Measurements from ENCODE around the gene PRMT3. TPM values are rescaled to one million over a fixed set of nuclear protein-coding genes. Genes with fewer than 3 reads are reported as not detected.
A peak's percentile ranks its signal among the peaks of the same experiment; 100 is the strongest.
"Not testable (repeated sequence)": the region's sequence is repeated elsewhere in the genome, so short reads cannot be mapped to it uniquely, and the experiment has no call there.

PRMT3 gene
- total and polyA plus RNA-seq, 10 donors: 6.9 to 20.7 (median 13.8) TPM

DNA sequence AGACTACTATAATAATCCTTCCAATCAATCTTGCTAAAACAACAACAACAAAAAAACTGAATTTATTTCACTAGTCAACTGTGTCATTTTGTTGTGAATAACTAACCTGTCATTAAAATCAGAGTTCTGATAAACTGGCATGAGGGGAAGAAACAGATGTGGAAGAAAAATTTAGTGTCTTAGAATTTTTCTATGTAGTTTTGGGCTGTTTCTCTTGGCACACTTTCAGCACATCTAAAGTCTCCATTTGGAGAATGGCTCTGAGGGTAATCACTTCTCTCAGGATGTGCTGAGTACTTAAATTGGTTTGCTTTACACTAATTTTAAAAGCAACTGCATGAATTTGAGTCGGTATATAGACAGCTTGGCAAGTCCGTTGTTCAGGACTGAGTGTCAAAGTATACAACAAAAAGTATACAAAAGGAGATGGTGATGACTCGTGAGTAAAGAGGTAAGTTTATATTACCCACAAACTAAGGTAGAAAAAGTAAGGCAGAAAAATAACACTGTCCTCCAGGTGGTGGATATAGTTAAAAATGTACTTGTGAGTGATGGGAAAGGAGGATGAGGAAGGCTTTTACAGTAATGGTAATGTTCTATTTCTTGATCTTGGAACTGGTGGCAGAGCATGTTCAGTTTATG lies 13.8 kb upstream of the PRMT3 start:
- TF ChIP-seq, protein P1, sequence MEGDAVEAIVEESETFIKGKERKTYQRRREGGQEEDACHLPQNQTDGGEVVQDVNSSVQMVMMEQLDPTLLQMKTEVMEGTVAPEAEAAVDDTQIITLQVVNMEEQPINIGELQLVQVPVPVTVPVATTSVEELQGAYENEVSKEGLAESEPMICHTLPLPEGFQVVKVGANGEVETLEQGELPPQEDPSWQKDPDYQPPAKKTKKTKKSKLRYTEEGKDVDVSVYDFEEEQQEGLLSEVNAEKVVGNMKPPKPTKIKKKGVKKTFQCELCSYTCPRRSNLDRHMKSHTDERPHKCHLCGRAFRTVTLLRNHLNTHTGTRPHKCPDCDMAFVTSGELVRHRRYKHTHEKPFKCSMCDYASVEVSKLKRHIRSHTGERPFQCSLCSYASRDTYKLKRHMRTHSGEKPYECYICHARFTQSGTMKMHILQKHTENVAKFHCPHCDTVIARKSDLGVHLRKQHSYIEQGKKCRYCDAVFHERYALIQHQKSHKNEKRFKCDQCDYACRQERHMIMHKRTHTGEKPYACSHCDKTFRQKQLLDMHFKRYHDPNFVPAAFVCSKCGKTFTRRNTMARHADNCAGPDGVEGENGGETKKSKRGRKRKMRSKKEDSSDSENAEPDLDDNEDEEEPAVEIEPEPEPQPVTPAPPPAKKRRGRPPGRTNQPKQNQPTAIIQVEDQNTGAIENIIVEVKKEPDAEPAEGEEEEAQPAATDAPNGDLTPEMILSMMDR (IDR thresholded peaks at IDR 0.05 in 8 of 11, conservative IDR thresholded peaks at IDR 0.05 in 3 of 11): no peak
- TF ChIP-seq POLR2AphosphoS5 (IDR thresholded peaks at IDR 0.05) (no peak), POLR2A (IDR thresholded peaks at IDR 0.05) (no peak)
- Histone ChIP-seq H3K27me3 (replicated peaks in 1 of 7) (no peaks in the 10 kb centered on the region), H3K27ac (no peak overlapping the region), H3K4me1 (no peaks in the 10 kb centered on the region), H3K4me3 (no peak overlapping the region), H3K9me3 (no peaks in the 10 kb centered on the region), H3K36me3 (peaks cover 0 to 99% (median 34%) of the 10 kb centered on the region in 6 donors)
- no peak for DNase-seq
- WGBS, 5 donors: 92 to 97% (median 93%) methylated on average over 3 of the region's 3 CpGs
- intact Hi-C loops (cut with DNase I; ENCODE audit: low total_unique reads): no loop called here

- WGBS, 5 donors: 88 to 96% (median 91%) methylated on average over 9 of the region's 9 CpGs
- DNase-seq: no peak
- intact Hi-C loops (cut with DNase I; ENCODE audit: low total_unique reads): no loop called here
- Histone ChIP-seq H3K9me3 (no peaks in the 10 kb centered on the region), H3K4me3 (no peak overlapping the region), H3K27me3 (replicated peaks in 1 of 7) (no peaks in the 10 kb centered on the region), H3K36me3 (peaks cover 0 to 100% (median 42%) of the 10 kb centered on the region in 6 donors), H3K27ac (no peak overlapping the region), H3K4me1 (no peaks in the 10 kb centered on the region)
- TF ChIP-seq POLR2AphosphoS5 (IDR thresholded peaks at IDR 0.05) (no peak), POLR2A (IDR thresholded peaks at IDR 0.05) (no peak)
- TF ChIP-seq, protein P1 (IDR thresholded peaks at IDR 0.05 in 8 of 11, conservative IDR thresholded peaks at IDR 0.05 in 3 of 11): no peak
Observed at GRCh38 chr11:20374741-20375300, 12.7 kb upstream of the PRMT3 start.

DNA sequence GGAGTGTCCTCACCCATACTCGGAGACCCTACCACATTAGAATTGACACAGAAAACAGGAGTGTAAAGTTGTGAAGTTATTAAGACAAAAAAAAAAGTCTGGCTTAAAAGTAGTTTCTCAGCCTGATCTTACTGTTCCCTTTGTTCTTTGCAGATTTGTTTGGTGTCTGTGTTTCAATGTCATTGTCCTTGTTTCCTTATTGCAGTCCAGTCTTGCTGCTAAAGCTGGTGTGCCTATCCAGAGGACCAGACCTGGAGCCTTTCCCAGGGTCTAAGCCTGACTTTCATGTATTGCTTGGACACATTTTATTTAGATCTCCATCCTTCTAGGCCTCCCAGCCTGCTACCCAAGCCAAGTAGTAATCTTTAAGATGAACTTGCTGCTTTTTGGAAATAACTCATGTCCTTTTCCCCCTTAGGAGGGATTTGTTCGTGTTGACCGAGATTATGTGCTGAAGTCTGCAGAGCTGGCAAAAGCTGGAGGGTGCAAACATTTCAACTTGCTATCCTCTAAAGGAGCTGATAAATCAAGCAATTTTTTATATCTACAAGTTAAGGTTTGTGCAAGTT lies 11.3 kb upstream of the PRMT3 start:
- no peak overlapping the region for H3K4me3 ChIP-seq
- no peak for DNase-seq
- no peaks in the 10 kb centered on the region for H3K27me3 ChIP-seq (replicated peaks in 1 of 7)
- H3K27ac ChIP-seq: no peak overlapping the region
- TF ChIP-seq POLR2AphosphoS5 (IDR thresholded peaks at IDR 0.05) (no peak), POLR2A (IDR thresholded peaks at IDR 0.05) (no peak)
- TF ChIP-seq, protein P1 (IDR thresholded peaks at IDR 0.05 in 8 of 11, conservative IDR thresholded peaks at IDR 0.05 in 3 of 11): no peak
- H3K4me1 ChIP-seq: no peaks in the 10 kb centered on the region
- H3K36me3 ChIP-seq: peaks cover 0 to 99% (median 40%) of the 10 kb centered on the region in 6 donors
- intact Hi-C loops (cut with DNase I; ENCODE audit: low total_unique reads): no loop called here
- 96 to 99% (median 97%) methylated on average over 3 of the region's 3 CpGs for WGBS, 5 donors
- no peaks in the 10 kb centered on the region for H3K9me3 ChIP-seq

GRCh38 chr11:20385996-20386395 lies 1.5 kb upstream of the PRMT3 start:
- H3K27ac ChIP-seq; H3K27me3 ChIP-seq (replicated peaks in 1 of 7); H3K4me3 ChIP-seq; H3K9me3 ChIP-seq; intact Hi-C loops (cut with DNase I; ENCODE audit: low total_unique reads): not testable (repeated sequence)
- WGBS, 5 donors: 83 to 91% (median 85%) methylated on average over 15 of the region's 15 CpGs
- peak; percentile 77 for DNase-seq
- Histone ChIP-seq H3K4me1 (peaks cover 6 to 35% (median 21%) of the 10 kb centered on the region in 6 donors), H3K36me3 (peaks cover 0 to 43% (median 22%) of the 10 kb centered on the region in 6 donors)

Measured in spleen (tissue), 11 donors.